GM12892 (cell line): Measurements from ENCODE around the gene NEU4.

Experiments used
- POLR2A ChIP-seq: IDR thresholded peaks from 2 replicates; pipeline ENCODE4 v1.6.1; 2011; ENCODE audit warnings: low read depth, low read length, control low read depth
- POLR2AphosphoS5 ChIP-seq: IDR thresholded peaks from 2 replicates; pipeline ENCODE4 v1.6.1; 2011; ENCODE audit warnings: low read depth, low read length, control low read depth

GRCh38 chr2:241793385-241793784 is 15.6 kb upstream of the NEU4 start:
- no peak for TF ChIP-seq POLR2A
- TF ChIP-seq POLR2AphosphoS5: no peak
